Measurements from ENCODE around the gene CFAP251. TPM values are rescaled to one million over a fixed set of nuclear protein-coding genes. Genes with fewer than 3 reads are reported as not detected.
A peak's percentile ranks its signal among the peaks of the same experiment; 100 is the strongest.

Gene CFAP251
- total RNA-seq, 1 experiment from 2014 or later, result 0.81 TPM

DNA sequence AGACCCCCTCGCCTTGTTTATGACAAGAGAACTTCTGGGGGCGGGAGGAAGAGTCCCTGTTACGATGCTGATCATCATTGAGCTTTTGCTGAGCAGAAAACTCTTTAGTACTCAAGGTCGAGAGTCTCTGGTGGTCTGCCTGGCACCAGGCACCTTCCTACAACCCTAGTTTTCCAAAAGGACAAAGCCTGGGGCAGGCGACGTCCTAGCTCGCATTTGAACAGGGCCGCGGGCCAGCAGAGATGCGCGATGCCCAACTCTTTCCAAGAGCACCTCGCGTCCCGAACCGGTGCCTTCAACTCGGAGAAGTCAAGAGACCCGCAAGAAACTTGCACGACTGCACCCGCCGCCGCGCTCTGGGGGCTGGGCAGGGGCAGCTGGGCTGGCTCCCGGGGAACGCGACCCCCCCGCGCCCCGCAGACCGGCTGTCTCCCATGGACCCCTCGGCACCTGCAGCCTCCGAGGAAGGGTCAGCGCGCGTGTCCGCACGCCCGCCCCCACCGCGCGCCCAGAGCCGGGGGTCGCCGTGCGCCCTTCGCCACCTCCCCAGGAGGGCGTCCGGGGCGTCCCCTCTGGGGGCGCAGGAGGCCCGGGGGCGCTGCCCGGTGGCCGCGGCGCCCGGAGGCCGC, 102.9 kb downstream of the CFAP251 start:
- peak overlapping the region in 1 of 3 experiments; percentile 65; a peak in 2 of 7 replicates for H3K27ac Mint-ChIP-seq

More for the DNA sequence above, 102.9 kb downstream of the CFAP251 start:
- no peak overlapping the region for H3K23ac ChIP-seq (ENCODE audit: insufficient read length, low read depth, low read length)
- no peak overlapping the region for H3K4ac ChIP-seq (ENCODE audit: low read depth, low read length)
- H3K4me1 ChIP-seq (ENCODE audit: insufficient read depth, low read length), result no peaks in the 10 kb centered on the region
- no peak overlapping the region for H2BK15ac ChIP-seq (ENCODE audit: low read depth, low read length)
- peaks cover 14% of the 10 kb centered on the region for H3K23me2 ChIP-seq (ENCODE audit: insufficient read length, low read depth, low read length, poor library complexity, severe bottlenecking)
- Mint-ChIP-seq H3K4me1 (peaks cover 13 to 15% of the 10 kb centered on the region in 2 experiments), H3K36me3 (ENCODE audit: insufficient read depth in 1 of 3, low read depth in 3 of 3) (peaks cover 0 to 3% (median 3%) of the 10 kb centered on the region in 3 experiments; a peak in 5 of 7 replicates), H3K4me3 (peak overlapping the region; percentile 81 to 97), H3K27me3 (ENCODE audit: low read depth) (peaks cover 33% of the 10 kb centered on the region), H3K9me3 (peaks cover 2 to 3% of the 10 kb centered on the region in 2 experiments; a peak in 4 of 5 replicates)
- TF ChIP-seq, protein P1, sequence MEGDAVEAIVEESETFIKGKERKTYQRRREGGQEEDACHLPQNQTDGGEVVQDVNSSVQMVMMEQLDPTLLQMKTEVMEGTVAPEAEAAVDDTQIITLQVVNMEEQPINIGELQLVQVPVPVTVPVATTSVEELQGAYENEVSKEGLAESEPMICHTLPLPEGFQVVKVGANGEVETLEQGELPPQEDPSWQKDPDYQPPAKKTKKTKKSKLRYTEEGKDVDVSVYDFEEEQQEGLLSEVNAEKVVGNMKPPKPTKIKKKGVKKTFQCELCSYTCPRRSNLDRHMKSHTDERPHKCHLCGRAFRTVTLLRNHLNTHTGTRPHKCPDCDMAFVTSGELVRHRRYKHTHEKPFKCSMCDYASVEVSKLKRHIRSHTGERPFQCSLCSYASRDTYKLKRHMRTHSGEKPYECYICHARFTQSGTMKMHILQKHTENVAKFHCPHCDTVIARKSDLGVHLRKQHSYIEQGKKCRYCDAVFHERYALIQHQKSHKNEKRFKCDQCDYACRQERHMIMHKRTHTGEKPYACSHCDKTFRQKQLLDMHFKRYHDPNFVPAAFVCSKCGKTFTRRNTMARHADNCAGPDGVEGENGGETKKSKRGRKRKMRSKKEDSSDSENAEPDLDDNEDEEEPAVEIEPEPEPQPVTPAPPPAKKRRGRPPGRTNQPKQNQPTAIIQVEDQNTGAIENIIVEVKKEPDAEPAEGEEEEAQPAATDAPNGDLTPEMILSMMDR (conservative IDR thresholded peaks at IDR 0.05), result no peak
- no peak overlapping the region for H2AFZ ChIP-seq (ENCODE audit: low read length)
- peak; percentile 66 for DNase-seq
- no peak overlapping the region for H4K5ac ChIP-seq (ENCODE audit: insufficient read length, low read depth, low read length)
- no peaks in the 10 kb centered on the region for H4K20me1 ChIP-seq (ENCODE audit: control insufficient read depth, insufficient read depth, insufficient read length)
- H4K91ac ChIP-seq (ENCODE audit: insufficient read length, low read depth, low read length), result no peak overlapping the region
- WGBS (ENCODE audit: extremely low coverage, insufficient read length, low lambda C conversion rate), result no CpG with 5 or more reads among the region's 57 CpGs
- H2BK120ac ChIP-seq (ENCODE audit: low read depth, low read length, poor library complexity, severe bottlenecking), result no peak overlapping the region
- H2BK5ac ChIP-seq (ENCODE audit: insufficient read length, low read length), result no peak overlapping the region
- no peak overlapping the region for H3K56ac ChIP-seq (ENCODE audit: insufficient read length, low read depth, low read length)
- H3K79me2 ChIP-seq (ENCODE audit: insufficient read depth, low read length), result no peaks in the 10 kb centered on the region; the same call in 1 of the 2 replicates
- no peak overlapping the region for H2BK20ac ChIP-seq (ENCODE audit: low read depth, low read length, poor library complexity, severe bottlenecking)
- H2AK5ac ChIP-seq (ENCODE audit: insufficient read length, low read length), result no peak overlapping the region
- H4K8ac ChIP-seq (replicated peaks; ENCODE audit: insufficient read length, low read depth, low read length), result no peak overlapping the region
- no peaks in the 10 kb centered on the region for H3K9me3 ChIP-seq (ENCODE audit: control insufficient read depth, low read depth, low read length)
- peaks cover 2% of the 10 kb centered on the region; the same call in 1 of the 2 replicates for H3K27me3 ChIP-seq (ENCODE audit: insufficient read depth, low read length)
- no peak overlapping the region for H3K9ac ChIP-seq (ENCODE audit: extremely low read depth, insufficient read length, low read length)
- peak overlapping the region; percentile 62 for H3K4me2 ChIP-seq (ENCODE audit: insufficient read depth, insufficient read length, low read length)
- H2BK12ac ChIP-seq (ENCODE audit: insufficient read length, low read depth, low read length), result no peak overlapping the region
- no peak overlapping the region for H3T11ph ChIP-seq (ENCODE audit: low read length)
- no peaks in the 10 kb centered on the region for H3K79me1 ChIP-seq (ENCODE audit: insufficient read depth, low read depth, low read length, poor library complexity, severe bottlenecking)
- H3K18ac ChIP-seq (ENCODE audit: insufficient read length, low read depth, low read length), result no peak overlapping the region
- H3K14ac ChIP-seq (ENCODE audit: insufficient read depth, low read length), result no peak overlapping the region; the same call in 1 of the 2 replicates
- no peak overlapping the region for H3K27ac ChIP-seq (ENCODE audit: insufficient read length, low read depth, low read length)

All from H9 (cell line).